Measurements from ENCODE around the gene GAS2L1. TPM values are rescaled to one million over a fixed set of nuclear protein-coding genes. Genes with fewer than 3 reads are reported as not detected.

The GAS2L1 gene
- total and polyA plus RNA-seq, 2 donors (not counting 1 experiment from before 2014, with no cell fraction given): 0.25 TPM; not detected in 1

DNA sequence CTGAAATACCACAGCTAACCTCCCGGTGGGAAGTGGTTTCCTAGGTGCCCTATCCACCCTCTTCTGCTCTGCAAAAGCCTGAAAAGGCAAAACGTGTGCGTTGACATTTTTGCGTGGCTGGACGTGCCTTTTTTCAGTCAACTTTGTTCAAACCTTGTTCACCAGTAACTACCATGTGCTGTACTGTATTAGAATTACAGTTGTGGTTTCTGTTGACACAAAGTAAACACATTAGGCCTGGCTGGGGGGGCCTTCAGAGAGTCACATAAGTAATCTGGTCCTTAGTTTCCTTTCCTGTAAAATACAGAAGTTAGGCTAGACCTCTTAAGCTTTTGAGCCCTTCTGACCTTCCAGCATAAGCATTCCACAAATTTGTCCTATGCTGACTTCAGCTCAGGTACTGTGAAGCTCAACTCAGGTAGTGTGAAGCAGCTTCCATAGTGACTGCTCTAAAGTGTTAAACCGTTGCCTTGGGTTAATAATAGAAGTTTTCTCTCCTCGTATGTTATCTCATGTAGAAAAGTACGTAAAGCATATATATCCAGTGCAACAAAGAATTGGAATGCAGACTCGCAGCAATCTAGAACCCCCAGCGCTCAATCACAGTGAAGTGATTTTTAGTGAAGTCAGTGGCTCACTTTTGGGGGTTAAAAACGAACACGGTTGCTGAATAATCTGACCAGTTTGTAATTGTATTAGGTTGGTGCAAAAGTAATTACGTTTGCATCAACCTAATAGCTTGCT is 36.5 kb upstream of the GAS2L1 start:
- Mint-ChIP-seq H3K9me3 (ENCODE audit: insufficient read depth) (no peaks in the 10 kb centered on the region), H3K27ac (peak overlapping the region; percentile 96), H3K27me3 (no peaks in the 10 kb centered on the region), H3K4me3 (peak overlapping the region; percentile 93), H3K4me1 (peaks cover 61% of the 10 kb centered on the region)
- WGBS (ENCODE audit: insufficient coverage): 0% methylated on average over 1 of the region's 13 CpGs
- peak overlapping the region; percentile 96 for H3K9ac ChIP-seq (ENCODE audit: low read length)
- no peaks in the 10 kb centered on the region for H3K9me3 ChIP-seq (ENCODE audit: control extremely low read depth in 1 of 3, control insufficient read depth in 2 of 3, insufficient read depth in 1 of 3, low read length in 2 of 3)
- POLR2A ChIA-PET: interaction anchor here (0.7 kb wide), 1 partner anchor 60 kb away, joined by 3 read pairs; no protein-coding TSS in a partner anchor
- ATAC-seq (ENCODE audit: low read depth) (no peak), DNase-seq (peak; percentile 21)
- H3K4me1 ChIP-seq (ENCODE audit: control insufficient read depth in 2 of 2, insufficient read depth in 2 of 2, low read length in 2 of 2): peaks cover 42 to 47% of the 10 kb centered on the region in 2 donors
- TF ChIP-seq, protein P1, sequence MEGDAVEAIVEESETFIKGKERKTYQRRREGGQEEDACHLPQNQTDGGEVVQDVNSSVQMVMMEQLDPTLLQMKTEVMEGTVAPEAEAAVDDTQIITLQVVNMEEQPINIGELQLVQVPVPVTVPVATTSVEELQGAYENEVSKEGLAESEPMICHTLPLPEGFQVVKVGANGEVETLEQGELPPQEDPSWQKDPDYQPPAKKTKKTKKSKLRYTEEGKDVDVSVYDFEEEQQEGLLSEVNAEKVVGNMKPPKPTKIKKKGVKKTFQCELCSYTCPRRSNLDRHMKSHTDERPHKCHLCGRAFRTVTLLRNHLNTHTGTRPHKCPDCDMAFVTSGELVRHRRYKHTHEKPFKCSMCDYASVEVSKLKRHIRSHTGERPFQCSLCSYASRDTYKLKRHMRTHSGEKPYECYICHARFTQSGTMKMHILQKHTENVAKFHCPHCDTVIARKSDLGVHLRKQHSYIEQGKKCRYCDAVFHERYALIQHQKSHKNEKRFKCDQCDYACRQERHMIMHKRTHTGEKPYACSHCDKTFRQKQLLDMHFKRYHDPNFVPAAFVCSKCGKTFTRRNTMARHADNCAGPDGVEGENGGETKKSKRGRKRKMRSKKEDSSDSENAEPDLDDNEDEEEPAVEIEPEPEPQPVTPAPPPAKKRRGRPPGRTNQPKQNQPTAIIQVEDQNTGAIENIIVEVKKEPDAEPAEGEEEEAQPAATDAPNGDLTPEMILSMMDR (IDR thresholded peaks at IDR 0.05): no peak
- no peak for TF ChIP-seq EZH2 (IDR thresholded peaks at IDR 0.05; ENCODE audit: borderline replicate concordance, insufficient read depth, low read depth, low read length, poor library complexity, severe bottlenecking)
- intact Hi-C loops (cut with micrococcal nuclease): loop anchor here (5.0 kb wide), 4 partner anchors 117 to 612 kb away; partner anchors contain the start of genes AP1B1, MTMR3, NF2 and UQCR10
- peaks cover 2 to 35% of the 10 kb centered on the region in 2 experiments for H3K36me3 ChIP-seq (replicated peaks in 1 of 2; ENCODE audit: control extremely low read depth in 1 of 2, control insufficient read depth in 1 of 2, extremely low read depth in 1 of 2, insufficient read depth in 2 of 2, low read length in 1 of 2)
- H3K27ac ChIP-seq (ENCODE audit: low read length in 2 of 2): peak overlapping the region in 1 of 2 donors; percentile 99
- H2AFZ ChIP-seq (ENCODE audit: insufficient read depth, low read depth, low read length, poor library complexity, severe bottlenecking): no peak overlapping the region
- peaks cover 58% of the 10 kb centered on the region for H4K20me1 ChIP-seq (ENCODE audit: control insufficient read depth, insufficient read depth, low read length, poor library complexity, severe bottlenecking)
- CTCF ChIA-PET: interaction anchor here (1.2 kb wide), 1 partner anchor 24 kb away, joined by 3 read pairs; no protein-coding TSS in a partner anchor
- H3K4me2 ChIP-seq (replicated peaks; ENCODE audit: low read depth, low read length, poor library complexity, severe bottlenecking): peak overlapping the region; percentile 94
- peak overlapping the region; percentile 53 to 96 (median 80) for H3K4me3 ChIP-seq (ENCODE audit: control extremely low read depth in 1 of 5, extremely low read depth in 1 of 5, insufficient read depth in 1 of 5, low read depth in 2 of 5, low read length in 4 of 5)
- H3K79me2 ChIP-seq (ENCODE audit: control insufficient read depth, insufficient read depth, low read length): peaks cover 83% of the 10 kb centered on the region
- no peaks in the 10 kb centered on the region for H3K27me3 ChIP-seq (replicated peaks in 1 of 4; ENCODE audit: control extremely low read depth in 1 of 4, control insufficient read depth in 3 of 4, insufficient read depth in 4 of 4, low read length in 3 of 4)

Data from B cell (primary cell).